HepG2 (cell line): ENCODE data around the gene LCN12. TPM values are rescaled to one million over a fixed set of nuclear protein-coding genes. Genes with fewer than 3 reads are reported as not detected.
A peak's percentile ranks its signal among the peaks of the same experiment; 100 is the strongest.

Source experiments
- CBFB ChIP-seq: sonication (generic); formaldehyde crosslinking; IDR thresholded peaks from 2 replicates; pipeline ENCODE4 v1.4.0; 2020; ENCODE audit warnings: missing genetic modification reagents
- CHD4 ChIP-seq: fragments of 200-600 bp; sonication (generic); IDR thresholded peaks from 2 replicates; pipeline ENCODE4 v1.7.0; 2017; ENCODE audit warnings: mild to moderate bottlenecking, low read length, borderline replicate concordance
- ETV5 ChIP-seq: IDR thresholded peaks from 2 replicates; pipeline ENCODE4 v1.6.1; 2018; ENCODE audit warnings: missing biosample characterization, missing genetic modification reagents, inconsistent platforms, borderline replicate concordance
- HOXD1 ChIP-seq: sonication (generic); formaldehyde crosslinking; IDR thresholded peaks from 2 replicates; pipeline ENCODE4 v1.5.0; 2020; ENCODE audit warnings: missing genetic modification reagents
- MATR3 ChIP-seq: sonication (generic); formaldehyde crosslinking; IDR thresholded peaks from 2 replicates; pipeline ENCODE4 v1.4.0; 2020; ENCODE audit warnings: missing genetic modification reagents
- PHF21A ChIP-seq: sonication (generic); formaldehyde crosslinking; IDR thresholded peaks from 2 replicates; pipeline ENCODE4 v1.5.0; 2020; ENCODE audit warnings: mild to moderate bottlenecking, missing genetic modification reagents
- REL ChIP-seq: sonication (generic); formaldehyde crosslinking; conservative IDR thresholded peaks from 2 replicates; pipeline ENCODE4 v1.8.0; 2022; ENCODE audit warnings: mild to moderate bottlenecking, missing genetic modification reagents, moderate library complexity
- REXO4 ChIP-seq: sonication (generic); formaldehyde crosslinking; IDR thresholded peaks from 2 replicates; pipeline ENCODE4 v1.8.0; 2022; ENCODE audit warnings: missing genetic modification reagents, mild to moderate bottlenecking, borderline replicate concordance
- ZBTB1 ChIP-seq: sonication (generic); formaldehyde crosslinking; IDR thresholded peaks from 2 replicates; pipeline ENCODE4 v1.4.0; 2020; ENCODE audit warnings: missing genetic modification reagents, borderline replicate concordance
- ZNF383 ChIP-seq: sonication (generic); formaldehyde crosslinking; IDR thresholded peaks from 2 replicates; pipeline ENCODE4 v1.4.0; 2020; ENCODE audit warnings: missing genetic modification reagents, mild to moderate bottlenecking, borderline replicate concordance
- ZNF446 ChIP-seq: sonication (generic); formaldehyde crosslinking; IDR thresholded peaks from 2 replicates; pipeline ENCODE4 v1.5.0; 2020; ENCODE audit warnings: mild to moderate bottlenecking, missing genetic modification reagents
- ZNF777 ChIP-seq: sonication (generic); formaldehyde crosslinking; IDR thresholded peaks from 2 replicates; pipeline ENCODE4 v1.4.0; 2020; ENCODE audit warnings: missing genetic modification reagents
- ZNF782 ChIP-seq: sonication (generic); formaldehyde crosslinking; IDR thresholded peaks from 2 replicates; pipeline ENCODE4 v1.4.0; 2020; ENCODE audit warnings: missing genetic modification reagents, mild to moderate bottlenecking, borderline replicate concordance
- polyA plus RNA-seq, 8 experiments: library from polyadenylated mRNA; depleted of rRNA in 3 of 8; stranded (reverse) in 7 of 8; unstranded in 1 of 8; fragments of >200 nt; fragmentation: Illumina TruSeq in 4 of 8; extraction: Trizol in 4 of 8; gene quantifications; 2 replicates each; pipeline versions ENCODE4 v1.2.1 to v1.2.3, GENCODE V29; 2011 to 2016; ENCODE audit warnings: low read depth in 4 of 8, missing spikeins in 1 of 8, mixed read lengths in 1 of 8; ENCODE audit not compliant: insufficient read depth in 1 of 8
- total RNA-seq, 5 experiments: library from RNA; depleted of rRNA; stranded (reverse); fragments of >200 nt; fragmentation: Illumina TruSeq; extraction: Trizol; gene quantifications; 2 replicates each; pipeline ENCODE4 v1.2.3, GENCODE V29; 2016; ENCODE audit warnings: low read depth in 1 of 5
- TF ChIP-seq, protein P1 (sequence below): sonication (generic); formaldehyde crosslinking; IDR thresholded peaks from 2 replicates; pipeline ENCODE4 v1.8.0; 2022; ENCODE audit warnings: mild to moderate bottlenecking, missing genetic modification reagents
- TF ChIP-seq, protein P2 (sequence below): sonication (generic); formaldehyde crosslinking; conservative IDR thresholded peaks from 2 replicates; pipeline ENCODE4 v1.4.0; 2020; ENCODE audit warnings: missing genetic modification reagents
- TF ChIP-seq, protein P3 (sequence below): sonication (generic); formaldehyde crosslinking; IDR thresholded peaks from 2 replicates; pipeline ENCODE4 v1.5.0; 2020; ENCODE audit warnings: mild to moderate bottlenecking, missing genetic modification reagents
- TF ChIP-seq, protein P4 (sequence below), 2 experiments: sonication (generic) in 1 of 2; formaldehyde crosslinking in 1 of 2; IDR thresholded peaks; 2 replicates each; pipeline versions ENCODE4 v1.5.1 to v1.6.1; 2011 to 2020; ENCODE audit warnings: borderline replicate concordance in 1 of 2, low read depth in 1 of 2, low read length in 1 of 2, mild to moderate bottlenecking in 1 of 2, missing genetic modification reagents in 1 of 2, moderate library complexity in 1 of 2

LCN12 gene
- total and polyA plus RNA-seq, 2 of the 13 experiments (the other 11 are each of a cell fraction or from before 2014, with no cell fraction given): 3.4 to 6.9 TPM

GRCh38 chr9:136949817-136950655 lies 2.0 kb upstream of the LCN12 start (continued):
- TF ChIP-seq HOXD1 (CRISPR knock-in tag): peak; percentile 26; the same call in 1 of the 2 replicates
- TF ChIP-seq ZNF383 (CRISPR knock-in tag): no peak
- peak; percentile 35; the same call in 1 of the 2 replicates for TF ChIP-seq ZNF446 (CRISPR knock-in tag)
- 0 out of 2 replicates have a peak, but pooled peaks have one; percentile 49 for TF ChIP-seq REL (CRISPR knock-in tag)
- TF ChIP-seq, protein P1, sequence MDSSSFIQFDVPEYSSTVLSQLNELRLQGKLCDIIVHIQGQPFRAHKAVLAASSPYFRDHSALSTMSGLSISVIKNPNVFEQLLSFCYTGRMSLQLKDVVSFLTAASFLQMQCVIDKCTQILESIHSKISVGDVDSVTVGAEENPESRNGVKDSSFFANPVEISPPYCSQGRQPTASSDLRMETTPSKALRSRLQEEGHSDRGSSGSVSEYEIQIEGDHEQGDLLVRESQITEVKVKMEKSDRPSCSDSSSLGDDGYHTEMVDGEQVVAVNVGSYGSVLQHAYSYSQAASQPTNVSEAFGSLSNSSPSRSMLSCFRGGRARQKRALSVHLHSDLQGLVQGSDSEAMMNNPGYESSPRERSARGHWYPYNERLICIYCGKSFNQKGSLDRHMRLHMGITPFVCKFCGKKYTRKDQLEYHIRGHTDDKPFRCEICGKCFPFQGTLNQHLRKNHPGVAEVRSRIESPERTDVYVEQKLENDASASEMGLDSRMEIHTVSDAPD: no peak
- peak; percentile 93 for TF ChIP-seq PHF21A
- TF ChIP-seq ZNF782 (CRISPR knock-in tag): peak; percentile 69
- 0 out of 2 replicates have a peak, but pooled peaks have one; percentile 33 for TF ChIP-seq ZBTB1
- no peak for TF ChIP-seq MATR3 (CRISPR knock-in tag)
- TF ChIP-seq, protein P2, sequence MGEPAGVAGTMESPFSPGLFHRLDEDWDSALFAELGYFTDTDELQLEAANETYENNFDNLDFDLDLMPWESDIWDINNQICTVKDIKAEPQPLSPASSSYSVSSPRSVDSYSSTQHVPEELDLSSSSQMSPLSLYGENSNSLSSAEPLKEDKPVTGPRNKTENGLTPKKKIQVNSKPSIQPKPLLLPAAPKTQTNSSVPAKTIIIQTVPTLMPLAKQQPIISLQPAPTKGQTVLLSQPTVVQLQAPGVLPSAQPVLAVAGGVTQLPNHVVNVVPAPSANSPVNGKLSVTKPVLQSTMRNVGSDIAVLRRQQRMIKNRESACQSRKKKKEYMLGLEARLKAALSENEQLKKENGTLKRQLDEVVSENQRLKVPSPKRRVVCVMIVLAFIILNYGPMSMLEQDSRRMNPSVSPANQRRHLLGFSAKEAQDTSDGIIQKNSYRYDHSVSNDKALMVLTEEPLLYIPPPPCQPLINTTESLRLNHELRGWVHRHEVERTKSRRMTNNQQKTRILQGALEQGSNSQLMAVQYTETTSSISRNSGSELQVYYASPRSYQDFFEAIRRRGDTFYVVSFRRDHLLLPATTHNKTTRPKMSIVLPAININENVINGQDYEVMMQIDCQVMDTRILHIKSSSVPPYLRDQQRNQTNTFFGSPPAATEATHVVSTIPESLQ (CRISPR knock-in tag): no peak
- peak; percentile 64 for TF ChIP-seq ZNF777 (CRISPR knock-in tag)
- TF ChIP-seq, protein P3, sequence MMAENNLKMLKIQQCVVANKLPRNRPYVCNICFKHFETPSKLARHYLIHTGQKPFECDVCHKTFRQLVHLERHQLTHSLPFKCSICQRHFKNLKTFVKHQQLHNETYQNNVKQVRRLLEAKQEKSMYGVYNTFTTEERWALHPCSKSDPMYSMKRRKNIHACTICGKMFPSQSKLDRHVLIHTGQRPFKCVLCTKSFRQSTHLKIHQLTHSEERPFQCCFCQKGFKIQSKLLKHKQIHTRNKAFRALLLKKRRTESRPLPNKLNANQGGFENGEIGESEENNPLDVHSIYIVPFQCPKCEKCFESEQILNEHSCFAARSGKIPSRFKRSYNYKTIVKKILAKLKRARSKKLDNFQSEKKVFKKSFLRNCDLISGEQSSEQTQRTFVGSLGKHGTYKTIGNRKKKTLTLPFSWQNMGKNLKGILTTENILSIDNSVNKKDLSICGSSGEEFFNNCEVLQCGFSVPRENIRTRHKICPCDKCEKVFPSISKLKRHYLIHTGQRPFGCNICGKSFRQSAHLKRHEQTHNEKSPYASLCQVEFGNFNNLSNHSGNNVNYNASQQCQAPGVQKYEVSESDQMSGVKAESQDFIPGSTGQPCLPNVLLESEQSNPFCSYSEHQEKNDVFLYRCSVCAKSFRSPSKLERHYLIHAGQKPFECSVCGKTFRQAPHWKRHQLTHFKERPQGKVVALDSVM: peak; percentile 59
- no peak for TF ChIP-seq CHD4
- no peak for TF ChIP-seq REXO4 (CRISPR knock-in tag)
- TF ChIP-seq, protein P4, sequence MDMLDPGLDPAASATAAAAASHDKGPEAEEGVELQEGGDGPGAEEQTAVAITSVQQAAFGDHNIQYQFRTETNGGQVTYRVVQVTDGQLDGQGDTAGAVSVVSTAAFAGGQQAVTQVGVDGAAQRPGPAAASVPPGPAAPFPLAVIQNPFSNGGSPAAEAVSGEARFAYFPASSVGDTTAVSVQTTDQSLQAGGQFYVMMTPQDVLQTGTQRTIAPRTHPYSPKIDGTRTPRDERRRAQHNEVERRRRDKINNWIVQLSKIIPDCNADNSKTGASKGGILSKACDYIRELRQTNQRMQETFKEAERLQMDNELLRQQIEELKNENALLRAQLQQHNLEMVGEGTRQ (IDR thresholded peaks at IDR 0.05; ENCODE audit: low read depth, low read length): peak; percentile 94
- TF ChIP-seq, protein P4 (CRISPR knock-in tag; IDR thresholded peaks at IDR 0.05; ENCODE audit: borderline replicate concordance): peak; percentile 98; the same call in 1 of the 2 replicates
- TF ChIP-seq ETV5: peak; percentile 21; the same call in 1 of the 2 replicates
- peak; percentile 62; the same call in 1 of the 2 replicates for TF ChIP-seq CBFB
